HUES48 (cell line): ENCODE results near the gene IBA57.

ENCODE experiments used
- H3K27ac ChIP-seq: one replicate; pipeline ENCODE4 v1.7.0; 2013; ENCODE audit warnings: low read depth, low read length, inconsistent platforms
- H3K27me3 ChIP-seq: 2 replicates; pipeline ENCODE4 v1.6.1; 2013; ENCODE audit warnings: mild to moderate bottlenecking, low read length; ENCODE audit not compliant: control insufficient read depth, insufficient read depth
- H3K36me3 ChIP-seq: 2 replicates; pipeline ENCODE4 v1.6.1; 2013; ENCODE audit warnings: low read length; ENCODE audit not compliant: control insufficient read depth, insufficient read depth
- H3K4me1 ChIP-seq: 2 replicates; pipeline ENCODE4 v1.6.1; 2013; ENCODE audit warnings: mild to moderate bottlenecking, low read length; ENCODE audit not compliant: control insufficient read depth, insufficient read depth
- H3K4me3 ChIP-seq: 2 replicates; pipeline ENCODE4 v1.5.1; 2013; ENCODE audit warnings: mild to moderate bottlenecking, low read depth, low read length
- H3K9ac ChIP-seq: 2 replicates; pipeline ENCODE4 v1.6.1; 2013; ENCODE audit warnings: mild to moderate bottlenecking, low read depth, low read length, moderate library complexity
- H3K9me3 ChIP-seq: 2 replicates; pipeline ENCODE4 v1.6.1; 2013; ENCODE audit warnings: low read length; ENCODE audit not compliant: control insufficient read depth, insufficient read depth

The IBA57 gene

GRCh38 chr1:228151180-228151925 lies 14.3 kb upstream of the IBA57 start:
- Histone ChIP-seq H3K9me3 (no peaks in the 10 kb centered on the region), H3K4me3 (no peak overlapping the region), H3K36me3 (peaks cover 7% of the 10 kb centered on the region; the same call in 1 of the 2 replicates), H3K4me1 (peaks cover 3% of the 10 kb centered on the region; the same call in 1 of the 2 replicates), H3K27me3 (no peaks in the 10 kb centered on the region), H3K9ac (no peak overlapping the region), H3K27ac (no peak overlapping the region)

- H3K27me3 ChIP-seq, result no peaks in the 10 kb centered on the region
- peaks cover 7% of the 10 kb centered on the region; the same call in 1 of the 2 replicates for H3K36me3 ChIP-seq
- H3K9me3 ChIP-seq, result no peaks in the 10 kb centered on the region
- H3K27ac ChIP-seq, result no peak overlapping the region
- H3K4me3 ChIP-seq, result no peak overlapping the region
- H3K4me1 ChIP-seq, result peaks cover 3% of the 10 kb centered on the region; the same call in 1 of the 2 replicates
- no peak overlapping the region for H3K9ac ChIP-seq
Measured at GRCh38 chr1:228152097-228152917, 13.3 kb upstream of the IBA57 start.

GRCh38 chr1:228152918-228153258 lies 12.7 kb upstream of the IBA57 start:
- no peaks in the 10 kb centered on the region for H3K27me3 ChIP-seq
- no peak overlapping the region for H3K27ac ChIP-seq
- H3K4me3 ChIP-seq, result no peak overlapping the region
- no peak overlapping the region for H3K9ac ChIP-seq
- H3K4me1 ChIP-seq, result peaks cover 3% of the 10 kb centered on the region; the same call in 1 of the 2 replicates
- H3K36me3 ChIP-seq, result peaks cover 7% of the 10 kb centered on the region; the same call in 1 of the 2 replicates
- H3K9me3 ChIP-seq, result no peaks in the 10 kb centered on the region

- Histone ChIP-seq H3K9ac (no peak overlapping the region), H3K4me1 (peaks cover 3% of the 10 kb centered on the region; the same call in 1 of the 2 replicates), H3K27ac (no peak overlapping the region), H3K9me3 (no peaks in the 10 kb centered on the region), H3K27me3 (peaks cover 8% of the 10 kb centered on the region), H3K36me3 (no peaks in the 10 kb centered on the region), H3K4me3 (no peak overlapping the region)
Measured at GRCh38 chr1:228154021-228154669, 11.5 kb upstream of the IBA57 start.

- no peak overlapping the region for H3K4me3 ChIP-seq
- peaks cover under 1% of the 10 kb centered on the region; the same call in 1 of the 2 replicates for H3K4me1 ChIP-seq
- H3K27ac ChIP-seq, result no peak overlapping the region
- H3K27me3 ChIP-seq, result peaks cover 8% of the 10 kb centered on the region
- H3K36me3 ChIP-seq, result no peaks in the 10 kb centered on the region
- no peak overlapping the region for H3K9ac ChIP-seq
- H3K9me3 ChIP-seq, result no peaks in the 10 kb centered on the region
Measured at GRCh38 chr1:228154670-228155571, 10.7 kb upstream of the IBA57 start.

GRCh38 chr1:228155596-228156514 lies 9.7 kb upstream of the IBA57 start:
- Histone ChIP-seq H3K4me1 (no peaks in the 10 kb centered on the region), H3K27me3 (peaks cover 8% of the 10 kb centered on the region), H3K36me3 (no peaks in the 10 kb centered on the region), H3K9me3 (no peaks in the 10 kb centered on the region), H3K9ac (no peak overlapping the region), H3K27ac (no peak overlapping the region), H3K4me3 (no peak overlapping the region)

GRCh38 chr1:228156515-228156881 lies 9.1 kb upstream of the IBA57 start:
- no peaks in the 10 kb centered on the region for H3K36me3 ChIP-seq
- peaks cover 9% of the 10 kb centered on the region for H3K27me3 ChIP-seq
- H3K4me3 ChIP-seq, result no peak overlapping the region
- H3K27ac ChIP-seq, result no peak overlapping the region
- no peaks in the 10 kb centered on the region for H3K9me3 ChIP-seq
- H3K4me1 ChIP-seq, result no peaks in the 10 kb centered on the region
- H3K9ac ChIP-seq, result no peak overlapping the region

- Histone ChIP-seq H3K9me3 (no peaks in the 10 kb centered on the region), H3K36me3 (no peaks in the 10 kb centered on the region), H3K27me3 (peaks cover 10% of the 10 kb centered on the region), H3K27ac (no peak overlapping the region), H3K9ac (no peak overlapping the region), H3K4me3 (no peak overlapping the region), H3K4me1 (peaks cover 2% of the 10 kb centered on the region; the same call in 1 of the 2 replicates)
Measured at GRCh38 chr1:228156941-228157728, 8.5 kb upstream of the IBA57 start.

- H3K4me3 ChIP-seq, result no peak overlapping the region
- H3K9me3 ChIP-seq, result no peaks in the 10 kb centered on the region
- peaks cover 8% of the 10 kb centered on the region; the same call in 1 of the 2 replicates for H3K4me1 ChIP-seq
- H3K27ac ChIP-seq, result no peak overlapping the region
- H3K36me3 ChIP-seq, result no peaks in the 10 kb centered on the region
- H3K27me3 ChIP-seq, result peaks cover 10% of the 10 kb centered on the region
- H3K9ac ChIP-seq, result no peak overlapping the region
Measured at GRCh38 chr1:228157729-228158126, 7.9 kb upstream of the IBA57 start.
